ENCODE data around the gene GLI3. TPM values are rescaled to one million over a fixed set of nuclear protein-coding genes. Genes with fewer than 3 reads are reported as not detected.

The GLI3 gene
- 7.7 and 10.0 TPM in 2 replicates for total RNA-seq (2014; rRNA removed; shearing (Covaris generic))

DNA sequence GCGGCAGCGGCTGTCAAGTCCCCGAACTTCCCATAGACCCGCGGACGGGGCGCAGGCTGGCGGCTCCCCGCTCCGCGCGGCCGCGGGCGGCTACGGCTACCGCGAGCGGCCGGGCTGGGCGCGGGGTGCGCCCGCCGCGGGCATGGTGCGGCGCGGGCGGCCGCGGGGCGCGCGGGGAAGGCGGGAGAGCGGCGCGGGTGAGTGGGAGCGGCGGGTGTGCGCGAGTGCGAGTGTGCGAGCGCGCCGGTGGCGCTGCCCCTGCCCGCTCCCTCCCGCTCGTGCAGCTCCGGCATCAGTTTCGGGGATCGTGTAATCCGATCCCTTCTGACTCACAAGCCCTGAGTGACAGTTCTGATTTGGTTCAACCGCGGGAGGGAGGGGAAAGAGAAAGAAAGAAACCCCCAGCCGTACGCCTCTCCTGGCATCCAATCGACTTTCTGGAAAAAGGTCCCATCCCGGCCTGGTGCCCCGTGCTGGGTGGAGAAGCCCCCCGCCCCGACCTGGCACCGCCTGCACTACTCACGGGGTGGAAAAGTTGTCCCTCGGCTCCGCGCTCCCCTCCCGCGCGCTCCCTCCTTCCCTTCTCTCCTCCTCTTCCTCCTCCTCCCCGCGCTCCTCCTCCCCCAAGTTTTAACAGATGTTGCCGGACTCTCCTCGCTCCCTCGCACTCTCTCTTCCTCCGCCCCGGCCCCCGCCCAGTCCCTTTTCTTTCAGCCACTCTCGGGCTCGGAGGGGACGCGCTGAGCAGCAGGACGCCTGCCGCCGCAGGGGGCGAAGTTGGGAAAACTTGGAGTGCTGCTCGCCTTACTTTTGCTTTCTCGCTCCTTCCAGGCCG lies at the start of gene GLI3:
GLI3 (minus strand) TSS at position 234 of the 835 bp plus-strand sequence. CDS start 13,956 bp downstream, outside the sequence.
- peak; percentile 98 for DNase-seq (ENCODE audit: low read depth)

GRCh38 chr7:42285383-42285824 lies 48.4 kb upstream of the GLI3 start:
- peak; percentile 14 for DNase-seq (ENCODE audit: low read depth)

DNA sequence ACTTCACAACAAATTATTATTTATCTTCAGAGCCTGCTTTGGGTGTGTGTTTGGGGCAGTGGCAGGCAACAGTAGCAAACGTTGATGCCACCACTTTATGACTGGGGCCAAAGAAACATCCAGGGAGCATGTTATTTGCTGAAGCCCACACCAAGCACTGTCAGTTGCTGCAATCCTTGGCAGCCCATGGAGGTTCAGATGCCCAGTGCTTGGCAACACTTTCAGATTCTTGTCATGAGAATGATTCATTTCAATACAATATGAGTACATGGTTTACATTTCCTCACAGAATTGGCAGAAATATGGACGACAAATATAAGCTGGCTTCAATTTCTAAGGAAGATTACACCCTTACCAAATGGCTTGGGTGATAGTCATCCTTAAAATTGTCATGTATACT lies 46.5 kb upstream of the GLI3 start:
- DNase-seq (ENCODE audit: low read depth), result no peak

DNA sequence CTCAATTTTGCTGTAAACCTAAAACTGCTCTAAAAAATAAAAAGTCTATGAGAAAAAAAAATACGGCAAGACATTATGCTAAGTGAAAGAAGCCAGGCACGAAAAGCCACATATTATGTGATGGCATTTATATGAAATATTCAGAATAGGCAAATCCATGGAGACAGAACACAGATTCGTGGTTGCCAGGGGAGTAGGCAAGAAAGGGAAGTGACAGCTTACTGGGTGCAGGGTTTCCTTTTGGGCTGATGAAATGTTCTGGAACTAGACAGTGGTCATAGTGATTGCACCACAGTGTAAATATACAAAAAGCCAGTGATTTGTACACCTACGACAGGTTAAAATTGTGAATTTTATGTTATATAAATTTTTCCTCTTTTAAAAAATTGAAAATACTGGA lies 41.3 kb upstream of the GLI3 start:
- no peak for DNase-seq (ENCODE audit: low read depth)

DNA sequence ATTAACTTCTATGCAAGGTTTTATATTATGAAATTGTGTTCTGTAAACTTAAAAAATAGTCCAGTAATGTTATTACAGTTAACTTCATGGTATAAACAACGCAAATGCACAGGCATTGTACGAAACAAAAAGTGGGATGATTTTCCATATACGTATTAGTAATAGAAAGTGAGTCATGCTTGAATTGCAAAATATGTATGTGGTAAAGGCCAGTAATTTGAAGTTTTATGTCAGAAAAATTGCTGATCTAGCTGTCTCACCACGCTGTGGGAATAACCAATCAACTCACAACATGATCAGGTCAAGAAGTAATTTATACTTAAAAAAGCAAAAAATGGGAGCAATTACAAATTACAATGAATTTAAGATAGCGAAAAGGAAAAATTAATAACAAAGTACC lies 37.0 kb upstream of the GLI3 start:
- DNase-seq (ENCODE audit: low read depth), result no peak

DNA sequence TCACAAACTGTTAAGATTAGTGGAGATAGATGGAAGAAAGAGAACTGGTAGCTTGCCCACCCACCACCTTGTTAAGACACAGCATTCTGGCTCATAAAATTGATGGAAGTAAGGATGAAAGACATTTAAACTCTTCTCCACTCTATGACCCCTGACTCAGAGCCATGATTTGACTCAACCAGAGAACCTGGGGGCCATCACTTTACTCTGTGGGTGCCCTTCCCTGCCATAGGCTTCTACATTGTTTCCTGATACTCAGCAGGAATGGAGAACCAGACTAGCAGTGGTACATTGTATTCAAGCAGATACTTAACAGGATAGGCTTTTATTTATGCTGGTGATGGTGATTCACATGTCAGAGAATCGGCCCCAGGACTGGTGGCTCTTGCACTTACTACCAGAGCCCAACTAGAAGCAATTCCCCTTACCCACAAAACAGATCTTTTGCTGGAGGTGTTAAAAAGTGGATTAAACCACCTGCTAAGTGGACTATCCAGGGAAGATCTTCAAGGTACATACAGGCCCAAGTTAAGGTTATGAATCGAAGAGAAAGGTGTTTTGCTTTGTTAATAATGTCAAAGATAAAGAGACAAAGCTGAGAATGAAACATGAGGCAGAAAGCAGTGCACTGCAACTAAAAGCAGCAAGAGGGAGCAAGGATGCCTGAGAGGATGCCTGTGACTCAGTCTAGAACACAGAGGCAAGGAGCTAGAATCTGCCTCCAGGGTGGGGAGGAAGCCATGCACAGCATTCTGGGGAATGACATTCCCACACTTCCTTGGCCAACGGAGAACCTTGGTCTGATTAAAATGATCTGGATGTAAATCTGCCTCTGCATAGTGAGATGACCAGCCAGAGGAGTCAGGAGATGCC lies 36.0 kb upstream of the GLI3 start:
- peak; percentile 89 for DNase-seq (ENCODE audit: low read depth)

- DNase-seq (ENCODE audit: low read depth), result no peak
Observed at GRCh38 chr7:42269161-42269560, 32.2 kb upstream of the GLI3 start.

- DNase-seq (ENCODE audit: low read depth), result no peak
Observed at GRCh38 chr7:42264702-42265101, 27.7 kb upstream of the GLI3 start.

GRCh38 chr7:42263971-42264370 lies 27.0 kb upstream of the GLI3 start:
- DNase-seq (ENCODE audit: low read depth), result no peak

GRCh38 chr7:42262964-42263363 lies 26.0 kb upstream of the GLI3 start:
- DNase-seq (ENCODE audit: low read depth), result peak; percentile 83

GRCh38 chr7:42254217-42254616 lies 17.2 kb upstream of the GLI3 start:
- peak; percentile 71 for DNase-seq (ENCODE audit: low read depth)

DNA sequence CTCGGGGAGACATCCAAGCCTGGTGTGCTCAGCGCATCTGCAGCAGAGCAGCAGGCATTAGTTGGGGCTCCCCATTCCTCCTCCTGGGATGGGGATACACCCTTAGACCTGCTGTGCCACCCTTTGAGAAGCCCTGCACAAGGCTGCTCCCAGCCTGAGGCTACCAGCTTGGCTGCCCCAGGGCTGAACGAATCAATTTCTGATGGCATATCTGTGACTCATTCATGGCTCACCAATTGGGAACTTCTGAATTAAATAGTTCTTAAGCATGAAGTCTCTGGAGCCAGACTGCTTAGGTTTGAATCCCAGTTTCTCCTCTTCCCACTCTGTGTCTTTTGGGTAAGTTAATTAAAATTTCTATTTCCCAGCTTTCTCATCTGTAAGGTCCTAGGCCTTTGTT lies 16.3 kb upstream of the GLI3 start:
- peak; percentile 78 for DNase-seq (ENCODE audit: low read depth)

- peak; percentile 76 for DNase-seq (ENCODE audit: low read depth)
Observed at GRCh38 chr7:42250411-42250810, 13.4 kb upstream of the GLI3 start.

DNA sequence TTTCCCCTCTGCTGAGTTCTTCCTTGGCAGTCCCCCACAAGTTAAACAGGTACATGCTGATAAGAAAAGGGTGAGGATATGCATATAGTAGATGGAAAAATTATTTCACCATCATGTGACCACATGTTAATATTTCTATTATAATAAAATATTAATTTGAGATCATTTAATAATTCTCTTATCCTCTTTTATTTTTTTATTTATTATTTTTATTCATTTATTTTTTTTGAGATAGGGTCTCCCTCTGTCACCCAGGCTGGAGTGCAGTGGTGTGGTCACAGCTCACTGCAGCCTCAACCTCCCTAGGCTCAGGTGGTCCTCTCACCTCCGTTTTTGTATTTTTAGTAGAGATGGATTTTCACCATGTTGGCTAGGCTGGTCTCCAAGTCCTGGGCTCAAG lies 11.6 kb upstream of the GLI3 start:
- no peak for DNase-seq (ENCODE audit: low read depth)

DNA sequence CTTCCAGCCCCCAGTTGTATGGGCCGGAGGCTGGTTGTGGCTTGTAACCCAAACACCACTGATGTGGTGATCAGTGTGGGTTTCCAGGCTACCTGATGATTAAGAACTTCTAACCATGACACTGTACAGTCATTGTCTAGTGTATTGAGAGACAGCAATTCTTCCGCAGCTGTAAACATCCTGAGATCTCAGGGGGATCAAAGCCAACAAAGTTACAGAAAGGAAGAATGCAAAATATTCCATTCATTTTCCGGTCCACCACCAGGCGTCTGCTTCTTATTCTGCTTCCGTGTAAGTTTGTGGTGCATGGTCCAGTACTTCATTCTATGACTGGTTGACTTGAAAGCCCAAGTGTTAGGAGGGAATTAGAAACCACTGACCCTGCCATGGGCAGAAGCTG lies 10.3 kb upstream of the GLI3 start:
- peak; percentile 96 for DNase-seq (ENCODE audit: low read depth)

DNA sequence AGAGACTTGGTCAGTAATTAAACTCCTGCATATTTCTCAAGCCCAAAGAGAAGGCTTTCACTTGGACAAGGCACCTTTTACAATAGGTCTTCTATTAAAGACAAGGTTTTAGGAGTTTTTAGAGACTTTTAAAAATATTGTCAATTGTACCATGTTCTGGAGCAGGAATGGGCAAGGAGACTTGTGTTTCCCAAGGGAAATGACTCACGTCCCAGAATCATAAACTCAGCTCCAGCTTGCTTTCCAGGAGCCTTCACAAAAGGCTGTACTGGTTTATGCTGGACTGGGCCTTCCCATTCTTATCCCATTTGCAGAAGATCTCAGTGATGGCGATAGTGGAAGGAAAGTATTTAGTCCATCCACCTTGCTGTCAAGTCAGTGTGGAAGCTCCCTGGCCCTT lies 7.8 kb upstream of the GLI3 start:
- peak; percentile 83 for DNase-seq (ENCODE audit: low read depth)

DNA sequence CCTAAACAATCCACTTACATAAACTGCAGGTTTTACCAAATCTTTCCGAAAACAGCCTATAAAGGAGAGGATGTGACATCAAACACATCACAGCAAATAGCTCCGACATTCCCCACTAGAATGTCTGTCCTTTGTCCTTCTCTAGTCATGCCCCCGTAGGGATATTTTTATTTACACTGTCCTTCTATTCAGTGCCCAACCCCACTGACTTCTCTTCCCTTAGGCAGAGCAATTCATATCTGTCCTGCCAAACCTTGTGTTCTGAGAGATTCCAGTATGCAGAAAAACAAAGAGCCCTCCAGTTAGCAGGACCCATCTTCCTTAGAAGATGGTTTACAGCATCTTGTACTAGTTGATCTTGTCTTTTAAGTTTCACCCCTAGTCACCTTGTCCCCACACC lies 5.4 kb upstream of the GLI3 start:
- DNase-seq (ENCODE audit: low read depth), result peak; percentile 16

DNA sequence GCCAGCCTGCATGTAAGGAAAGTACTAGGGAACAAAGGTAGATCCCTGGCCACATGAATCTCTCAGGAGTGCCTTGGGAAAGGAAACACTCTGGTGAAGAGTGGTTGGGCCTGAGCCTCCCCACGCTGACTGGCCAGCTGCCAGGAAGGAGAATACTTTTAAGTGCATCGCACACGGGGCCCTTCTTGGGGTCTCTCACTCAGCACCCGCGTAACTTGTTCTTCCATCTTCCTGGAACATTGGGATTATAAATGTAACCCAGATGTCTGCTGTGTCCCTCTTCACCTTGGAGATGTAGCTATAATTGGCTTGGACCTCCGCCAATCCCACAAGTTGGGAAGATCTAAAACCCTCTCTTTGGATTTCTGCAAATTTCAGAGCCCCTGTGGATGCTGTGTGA lies 4.4 kb upstream of the GLI3 start:
- peak; percentile 41 for DNase-seq (ENCODE audit: low read depth)

- DNase-seq (ENCODE audit: low read depth), result no peak
Observed at GRCh38 chr7:42240416-42240815, 3.4 kb upstream of the GLI3 start.

GRCh38 chr7:42238709-42239366 lies 1.8 kb upstream of the GLI3 start:
- peak; percentile 87 for DNase-seq (ENCODE audit: low read depth)

DNA sequence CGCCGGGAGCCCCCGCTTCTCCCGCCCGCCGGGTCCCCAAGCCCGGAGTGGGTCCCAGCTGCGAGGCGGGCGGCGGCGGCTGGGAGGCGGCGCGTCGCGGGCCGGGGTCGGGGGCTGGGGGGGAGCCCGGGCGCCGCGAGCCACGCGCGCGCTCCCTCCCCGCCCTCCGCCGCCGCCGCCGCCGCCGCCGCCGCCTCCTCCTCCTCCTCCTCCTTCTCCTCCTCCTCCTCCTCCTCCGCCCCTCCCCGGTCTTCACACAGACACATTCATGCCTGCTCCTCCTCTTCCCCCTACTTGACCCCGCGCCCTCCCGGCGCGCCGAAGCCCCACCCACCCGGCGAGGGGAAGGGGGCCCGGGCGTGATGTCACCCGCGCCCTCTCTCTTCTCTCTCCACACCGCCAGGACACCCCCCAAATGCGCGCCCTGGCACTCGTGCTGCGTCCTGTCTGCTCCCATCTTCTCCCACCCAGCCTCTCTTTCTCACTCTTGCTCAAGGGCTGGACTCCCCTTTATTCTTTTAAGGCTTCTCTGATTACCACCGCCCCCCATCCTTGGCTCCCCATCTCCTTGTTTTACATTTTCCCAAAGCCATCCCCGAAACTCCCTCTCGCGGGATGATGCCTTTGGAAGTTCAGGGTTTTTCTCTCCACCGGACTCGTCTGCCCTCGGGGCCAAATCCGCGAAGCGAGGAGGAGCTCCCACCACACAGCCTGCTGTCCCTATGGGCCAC lies 967 bp upstream of the GLI3 start:
- peak; percentile 81 for DNase-seq (ENCODE audit: low read depth)
